Adrenal gland (tissue), 12 donors: Measurements from ENCODE around the gene NLGN4X. TPM values are rescaled to one million over a fixed set of nuclear protein-coding genes. Genes with fewer than 3 reads are reported as not detected.

Experiments used
- DNase-seq, 7 donors: peaks; one replicate each; pipeline ENCODE4 v3.0.0-alpha.2; 2019 to 2020
- H3K27ac ChIP-seq, 5 donors: fragments of 200-600 bp; sonication (generic) in 4 of 5; 1 replicate in 3 of 5; 2 replicates in 2 of 5; pipeline versions ENCODE4 v1.5.1 to v1.8.0; 2016 to 2020; ENCODE audit warnings: mild to moderate bottlenecking in 1 of 5
- H3K27me3 ChIP-seq: fragments of 200-600 bp; 2 replicates; pipeline ENCODE4 v1.8.0; 2021
- H3K36me3 ChIP-seq, 2 donors: fragments of 200-600 bp; replicated peaks in 1 of 2; 1 replicate in 1 of 2; 2 replicates in 1 of 2; pipeline versions ENCODE4 v1.5.1 to v1.8.0; 2018 to 2022
- H3K4me1 ChIP-seq, 2 donors: fragments of 200-600 bp; replicated peaks in 1 of 2; 1 replicate in 1 of 2; 2 replicates in 1 of 2; pipeline versions ENCODE4 v1.5.1 to v1.8.0; 2018 to 2021
- H3K4me3 ChIP-seq, 4 donors: fragments of 200-600 bp; sonication (generic) in 3 of 4; one replicate each; pipeline ENCODE4 v1.5.1; 2016 to 2018
- H3K9me3 ChIP-seq, 3 donors: fragments of 200-600 bp; sonication (generic) in 1 of 3; replicated peaks in 1 of 3; 1 replicate in 2 of 3; 2 replicates in 1 of 3; pipeline versions ENCODE4 v1.5.1 to v1.8.0; 2016 to 2021
- POLR2A ChIP-seq, 2 donors: fragments of 450-650 bp; IDR thresholded peaks; one replicate each; pipeline ENCODE4 v1.6.1; 2017; ENCODE audit warnings: antibody characterized with exemption in 2 of 2, mild to moderate bottlenecking in 2 of 2, moderate library complexity in 1 of 2
- WGBS, 4 donors: extraction: QIAGEN DNeasy Blood & Tissue Kit in 2 of 4; methylation state at CpG; one replicate each; pipeline versions ENCODE4 v1.1.5 to v1.1.7; 2013 to 2017; 5-methylcytosine and 5-hydroxymethylcytosine counted together
- intact Hi-C, 2 donors: fragments of 100-400 bp; cut with DNase I; formaldehyde crosslinking; loops; one replicate each; pipeline versions ENCODE4 v1.14.1 to v1.15.0; 2022 to 2023
- polyA plus RNA-seq, 3 donors: library from polyadenylated mRNA; stranded (reverse); fragments of 200-250 nt in 2 of 3; fragments of 350-450 nt in 1 of 3; fragmentation: Illumina TruSeq in 1 of 3; extraction: RNeasy Lipid Tissue Mini Kit (QIAGEN cat#74804) in 1 of 3; gene quantifications; one replicate each; pipeline ENCODE4 v1.2.3, GENCODE V29; 2013 to 2014
- total RNA-seq, 9 donors: library from RNA; depleted of rRNA in 4 of 9; stranded (reverse); fragments of >200 nt in 4 of 9; fragments of 120-200 nt in 1 of 9; fragmentation: NEBNext Ultra II Directional in 1 of 9; extraction: Animal tissue kit (Norgen Biotek cat#: 25700) in 1 of 9; gene quantifications; one replicate each; pipeline versions ENCODE4 v1.1.0 to v1.2.4, GENCODE V29; 2013 to 2023
- TF ChIP-seq, protein P1 (sequence below), 6 experiments: fragments of 450-650 bp in 4 of 6; fragments of 200-600 bp in 2 of 6; sonication (generic) in 1 of 6; IDR thresholded peaks; 1 replicate in 5 of 6; 2 replicates in 1 of 6; pipeline versions ENCODE4 v1.5.1 to v1.8.0; 2016 to 2021; ENCODE audit warnings: antibody characterized with exemption in 6 of 6, mild to moderate bottlenecking in 2 of 6, moderate library complexity in 1 of 6
- donor health status: healthy with polysubstance abuse.
- donor health status: Bipolar disorder and iron deficiency.
- donor health status: DM: yes; HTN: yes; CAD: no.
- donor health status: DM: no; HTN: no; CAD: no.
- donor health status: DM: no; HTN: no; CAD: no.
- donor health status: DM: yes; HTN: yes; CAD: no.

Gene NLGN4X
- total and polyA plus RNA-seq, 12 donors: 0.16 to 3.4 (median 1.3) TPM

- Histone ChIP-seq H3K36me3 (no peaks in the 10 kb centered on the region), H3K4me1 (no peaks in the 10 kb centered on the region), H3K9me3 (no peaks in the 10 kb centered on the region), H3K27ac (no peak overlapping the region), H3K4me3 (no peak overlapping the region), H3K27me3 (peaks cover 38% of the 10 kb centered on the region)
- no peak for DNase-seq
- intact Hi-C loops: no loop called here
- TF ChIP-seq POLR2A (IDR thresholded peaks at IDR 0.05): no peak
- TF ChIP-seq, protein P1, sequence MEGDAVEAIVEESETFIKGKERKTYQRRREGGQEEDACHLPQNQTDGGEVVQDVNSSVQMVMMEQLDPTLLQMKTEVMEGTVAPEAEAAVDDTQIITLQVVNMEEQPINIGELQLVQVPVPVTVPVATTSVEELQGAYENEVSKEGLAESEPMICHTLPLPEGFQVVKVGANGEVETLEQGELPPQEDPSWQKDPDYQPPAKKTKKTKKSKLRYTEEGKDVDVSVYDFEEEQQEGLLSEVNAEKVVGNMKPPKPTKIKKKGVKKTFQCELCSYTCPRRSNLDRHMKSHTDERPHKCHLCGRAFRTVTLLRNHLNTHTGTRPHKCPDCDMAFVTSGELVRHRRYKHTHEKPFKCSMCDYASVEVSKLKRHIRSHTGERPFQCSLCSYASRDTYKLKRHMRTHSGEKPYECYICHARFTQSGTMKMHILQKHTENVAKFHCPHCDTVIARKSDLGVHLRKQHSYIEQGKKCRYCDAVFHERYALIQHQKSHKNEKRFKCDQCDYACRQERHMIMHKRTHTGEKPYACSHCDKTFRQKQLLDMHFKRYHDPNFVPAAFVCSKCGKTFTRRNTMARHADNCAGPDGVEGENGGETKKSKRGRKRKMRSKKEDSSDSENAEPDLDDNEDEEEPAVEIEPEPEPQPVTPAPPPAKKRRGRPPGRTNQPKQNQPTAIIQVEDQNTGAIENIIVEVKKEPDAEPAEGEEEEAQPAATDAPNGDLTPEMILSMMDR (IDR thresholded peaks at IDR 0.05): no peak
- 0 to 1% (median 1%) methylated on average over 41 to 64 of the region's 65 CpGs; no CpG with 5 or more reads in 1 of the 4 donors for WGBS, 4 donors
Observed at GRCh38 chrX:6226596-6227452, 1.8 kb downstream of the NLGN4X start.

- H3K27ac ChIP-seq: no peak overlapping the region
- peaks cover 38% of the 10 kb centered on the region for H3K27me3 ChIP-seq
- 0 to 1% (median 0%) methylated on average over 17 to 46 of the region's 46 CpGs for WGBS, 4 donors
- H3K4me3 ChIP-seq: peak overlapping the region in 1 of 4 donors; percentile 11
- no peaks in the 10 kb centered on the region for H3K4me1 ChIP-seq
- H3K9me3 ChIP-seq: no peaks in the 10 kb centered on the region
- DNase-seq: no peak
- no peaks in the 10 kb centered on the region for H3K36me3 ChIP-seq
- TF ChIP-seq, protein P1 (IDR thresholded peaks at IDR 0.05): no peak
- TF ChIP-seq POLR2A (IDR thresholded peaks at IDR 0.05): no peak
- intact Hi-C loops: no loop called here
Observed at GRCh38 chrX:6225911-6226595, 2.6 kb downstream of the NLGN4X start.

GRCh38 chrX:6225288-6225910 is 3.3 kb downstream of the NLGN4X start:
- Histone ChIP-seq H3K9me3 (no peaks in the 10 kb centered on the region), H3K36me3 (no peaks in the 10 kb centered on the region), H3K27me3 (peaks cover 38% of the 10 kb centered on the region), H3K27ac (no peak overlapping the region), H3K4me3 (no peak overlapping the region), H3K4me1 (no peaks in the 10 kb centered on the region)
- intact Hi-C loops: no loop called here
- no peak for DNase-seq
- TF ChIP-seq, protein P1 (IDR thresholded peaks at IDR 0.05): no peak
- TF ChIP-seq POLR2A (IDR thresholded peaks at IDR 0.05): no peak
- WGBS, 4 donors: 4 to 8% (median 6%) methylated on average over 17 of the region's 17 CpGs

DNA sequence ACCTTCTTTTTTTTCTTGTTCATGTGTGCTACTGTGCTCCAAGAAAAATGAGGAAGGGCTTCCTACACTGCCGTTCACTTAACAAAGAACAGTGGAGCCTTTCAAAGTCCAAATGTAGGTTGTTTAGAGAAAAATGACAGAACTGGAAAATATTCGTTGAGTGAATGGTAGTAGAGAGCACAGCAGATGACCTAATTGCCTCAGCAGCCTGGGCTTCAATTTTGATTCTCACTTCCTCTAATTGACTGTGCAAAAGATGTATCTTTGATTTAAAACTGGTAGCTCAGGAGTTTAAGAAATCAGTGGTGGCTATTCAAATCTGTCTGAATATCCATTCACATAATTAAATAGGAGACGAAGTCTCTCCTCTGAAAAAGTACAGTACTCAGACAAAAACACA is 5.2 kb downstream of the NLGN4X start:
- no peak for DNase-seq
- intact Hi-C loops: no loop called here
- TF ChIP-seq, protein P1 (IDR thresholded peaks at IDR 0.05): no peak
- TF ChIP-seq POLR2A (IDR thresholded peaks at IDR 0.05): no peak
- Histone ChIP-seq H3K4me1 (no peaks in the 10 kb centered on the region), H3K27me3 (peaks cover 19% of the 10 kb centered on the region), H3K27ac (no peak overlapping the region), H3K9me3 (no peaks in the 10 kb centered on the region), H3K4me3 (no peak overlapping the region), H3K36me3 (no peaks in the 10 kb centered on the region)
- WGBS, 4 donors: 36 to 56% (median 48%) methylated on average over 3 of the region's 3 CpGs
